Panc1 (cell line): ENCODE results near the gene SEMA6A. TPM values are rescaled to one million over a fixed set of nuclear protein-coding genes. Genes with fewer than 3 reads are reported as not detected.

Experiments
- ATAC-seq: fragments of 200-7000 bp; cut with Tn5 transposase; 2 replicates; pipeline ENCODE4 v1.9.1; 2020; ENCODE audit warnings: mild to moderate bottlenecking, moderate library complexity
- BruUV-seq: library from RNA; stranded (reverse); fragments of 400-500 nt; replicated peaks from 2 replicates; lab custom pipeline; 2021; lab: Mats Ljungman, UMichigan
- CTCF ChIA-PET: fragments of 300-600 bp; sonication (Branson Sonifier 250); formaldehyde crosslinking; loops from one replicate; lab custom pipeline; 2022; ENCODE audit warnings: antibody characterized with exemption; lab: Charles Lee
- POLR2A ChIA-PET: fragments of 300-600 bp; sonication (Branson Sonifier 250); formaldehyde crosslinking; loops from one replicate; lab custom pipeline; 2022; ENCODE audit warnings: antibody characterized with exemption; lab: Charles Lee
- DNase-seq: peaks from one replicate; pipeline ENCODE4 v3.0.0-alpha.2; 2010; ENCODE audit warnings: low read depth, low spot score
- H3K27ac ChIP-seq: 2 replicates; pipeline ENCODE4 v1.5.1; 2011; ENCODE audit warnings: mild to moderate bottlenecking, low read length, inconsistent platforms
- H3K27me3 ChIP-seq: fragments of 200-500 bp; sonication (Bioruptor generic); 2 replicates; pipeline ENCODE4 v1.6.0; 2014; ENCODE audit warnings: low read length, inconsistent platforms; ENCODE audit not compliant: control insufficient read depth, insufficient read depth
- H3K36me3 ChIP-seq: fragments of 200-500 bp; sonication (Bioruptor generic); 2 replicates; pipeline ENCODE4 v1.5.1; 2014; ENCODE audit warnings: inconsistent platforms, mild to moderate bottlenecking, low read length, moderate library complexity; ENCODE audit not compliant: control insufficient read depth, insufficient read depth
- H3K4me1 ChIP-seq: 2 replicates; pipeline ENCODE4 v1.5.1; 2011; ENCODE audit warnings: inconsistent platforms, mild to moderate bottlenecking, low read length, moderate library complexity; ENCODE audit not compliant: control insufficient read depth, insufficient read depth
- H3K4me3 ChIP-seq, 2 experiments: 2 replicates each; pipeline ENCODE4 v1.5.1; 2011 to 2012; ENCODE audit warnings: low read depth in 2 of 2, low read length in 2 of 2, mild to moderate bottlenecking in 2 of 2, inconsistent platforms in 1 of 2, moderate library complexity in 1 of 2
- H3K9me3 ChIP-seq: fragments of 200-500 bp; sonication (Bioruptor generic); 2 replicates; pipeline ENCODE4 v1.5.1; 2014; ENCODE audit warnings: low read depth, mild to moderate bottlenecking, inconsistent platforms, low read length, moderate library complexity; ENCODE audit not compliant: control insufficient read depth, insufficient read depth
- CTCF ChIP-seq: fragments of 450-650 bp; IDR thresholded peaks from 2 replicates; pipeline ENCODE4 v1.5.1; 2017; ENCODE audit warnings: mild to moderate bottlenecking
- POLR2AphosphoS5 ChIP-seq: IDR thresholded peaks from 2 replicates; pipeline ENCODE4 v1.6.1; 2012; ENCODE audit warnings: mild to moderate bottlenecking, low read depth, low read length, moderate library complexity
- REST ChIP-seq, 2 experiments: IDR thresholded peaks; 2 replicates each; pipeline ENCODE4 v1.6.1; 2011 to 2012; ENCODE audit warnings: low read depth in 2 of 2, control low read depth in 1 of 2, low read length in 1 of 2, mild to moderate bottlenecking in 1 of 2, moderate library complexity in 1 of 2; ENCODE audit not compliant: insufficient read depth in 1 of 2
- SIN3A ChIP-seq: IDR thresholded peaks from 2 replicates; pipeline ENCODE4 v1.6.1; 2012; ENCODE audit warnings: low read depth, mild to moderate bottlenecking, low read length, moderate library complexity, borderline replicate concordance; ENCODE audit not compliant: insufficient read depth
- TCF7L2 ChIP-seq: IDR thresholded peaks from 2 replicates; pipeline ENCODE4 v1.6.1; 2011; ENCODE audit warnings: mild to moderate bottlenecking, low read depth, low read length, inconsistent platforms
- in situ Hi-C: cut with HindIII; loops from 2 replicates; pipeline ENCODE4 v1.10.0; 2016; ENCODE audit warnings: low sequenced_read_pairs, low pct_unique_long_range_greater_than_20kb
- intact Hi-C: fragments of 100-400 bp; cut with micrococcal nuclease; formaldehyde crosslinking; loops from one replicate; pipeline ENCODE4 v1.10.0; 2022; ENCODE audit not compliant: unreplicated experiment
- total RNA-seq: library from RNA; stranded (reverse); gene quantifications from one replicate; pipeline ENCODE4 v1.2.1, GENCODE V29; 2021; ENCODE audit not compliant: unreplicated experiment

The SEMA6A gene
- total RNA-seq, 1 experiment from 2014 or later, result 0.54 TPM

- CTCF ChIA-PET, result no interaction called here
- Histone ChIP-seq H3K4me1 (no peaks in the 10 kb centered on the region), H3K36me3 (no peaks in the 10 kb centered on the region), H3K27ac (no peak overlapping the region), H3K27me3 (no peaks in the 10 kb centered on the region), H3K9me3 (no peaks in the 10 kb centered on the region), H3K4me3 (no peak overlapping the region)
- ATAC-seq (no peak), DNase-seq (no peak)
- BruUV-seq, result no TSS peak
- TF ChIP-seq SIN3A, result no peak
- no peak for TF ChIP-seq TCF7L2
- no peak for TF ChIP-seq POLR2AphosphoS5
- no peak for TF ChIP-seq REST (IDR thresholded peaks at IDR 0.05; ENCODE audit: insufficient read depth in 1 of 2, low read depth in 2 of 2, low read length in 1 of 2)
- POLR2A ChIA-PET, result no interaction called here
- in situ Hi-C loops, result no loop called here
- intact Hi-C loops, result no loop called here
Observed at GRCh38 chr5:116456036-116456435, 118.6 kb downstream of the SEMA6A start.

GRCh38 chr5:116455061-116455460 is 119.6 kb downstream of the SEMA6A start:
- intact Hi-C loops, result no loop called here

More at GRCh38 chr5:116455061-116455460, 119.6 kb downstream of the SEMA6A start:
- ChIA-PET CTCF (no interaction called here), POLR2A (interaction anchor here (0.6 kb wide), 1 partner anchor 42 kb away, joined by 3 read pairs; no protein-coding TSS in a partner anchor)
- in situ Hi-C loops, result no loop called here
- H3K27me3 ChIP-seq, result no peaks in the 10 kb centered on the region
- no peak overlapping the region for H3K4me3 ChIP-seq
- no peaks in the 10 kb centered on the region for H3K4me1 ChIP-seq
- no peaks in the 10 kb centered on the region for H3K9me3 ChIP-seq
- TF ChIP-seq REST (IDR thresholded peaks at IDR 0.05; ENCODE audit: insufficient read depth in 1 of 2, low read depth in 2 of 2, low read length in 1 of 2) (no peak), CTCF (no peak), SIN3A (no peak), TCF7L2 (no peak), POLR2AphosphoS5 (no peak)
- H3K27ac ChIP-seq, result no peak overlapping the region
- no peaks in the 10 kb centered on the region for H3K36me3 ChIP-seq
- no TSS peak for BruUV-seq
- ATAC-seq (no peak), DNase-seq (no peak)
